HUES48 (cell line): ENCODE results near the gene SLC15A1.

Experiments
- H3K27ac ChIP-seq: one replicate; pipeline ENCODE4 v1.7.0; 2013; ENCODE audit warnings: low read depth, low read length, inconsistent platforms
- H3K27me3 ChIP-seq: 2 replicates; pipeline ENCODE4 v1.6.1; 2013; ENCODE audit warnings: mild to moderate bottlenecking, low read length; ENCODE audit not compliant: control insufficient read depth, insufficient read depth
- H3K36me3 ChIP-seq: 2 replicates; pipeline ENCODE4 v1.6.1; 2013; ENCODE audit warnings: low read length; ENCODE audit not compliant: control insufficient read depth, insufficient read depth
- H3K4me1 ChIP-seq: 2 replicates; pipeline ENCODE4 v1.6.1; 2013; ENCODE audit warnings: mild to moderate bottlenecking, low read length; ENCODE audit not compliant: control insufficient read depth, insufficient read depth
- H3K4me3 ChIP-seq: 2 replicates; pipeline ENCODE4 v1.5.1; 2013; ENCODE audit warnings: mild to moderate bottlenecking, low read depth, low read length
- H3K9ac ChIP-seq: 2 replicates; pipeline ENCODE4 v1.6.1; 2013; ENCODE audit warnings: mild to moderate bottlenecking, low read depth, low read length, moderate library complexity
- H3K9me3 ChIP-seq: 2 replicates; pipeline ENCODE4 v1.6.1; 2013; ENCODE audit warnings: low read length; ENCODE audit not compliant: control insufficient read depth, insufficient read depth

Gene SLC15A1

GRCh38 chr13:98792785-98793495 is 40.5 kb upstream of the SLC15A1 start:
- no peak overlapping the region for H3K4me3 ChIP-seq
- no peaks in the 10 kb centered on the region for H3K4me1 ChIP-seq
- no peaks in the 10 kb centered on the region for H3K36me3 ChIP-seq
- no peak overlapping the region for H3K27ac ChIP-seq
- no peaks in the 10 kb centered on the region for H3K9me3 ChIP-seq
- H3K9ac ChIP-seq: no peak overlapping the region
- H3K27me3 ChIP-seq: no peaks in the 10 kb centered on the region

- Histone ChIP-seq H3K4me3 (no peak overlapping the region), H3K4me1 (no peaks in the 10 kb centered on the region), H3K9ac (no peak overlapping the region), H3K36me3 (no peaks in the 10 kb centered on the region), H3K27me3 (no peaks in the 10 kb centered on the region), H3K27ac (no peak overlapping the region), H3K9me3 (no peaks in the 10 kb centered on the region)
Observed at GRCh38 chr13:98792321-98792720, 39.8 kb upstream of the SLC15A1 start.

GRCh38 chr13:98791611-98792010 is 39.1 kb upstream of the SLC15A1 start:
- Histone ChIP-seq H3K27me3 (no peaks in the 10 kb centered on the region), H3K27ac (no peak overlapping the region), H3K4me1 (no peaks in the 10 kb centered on the region), H3K36me3 (no peaks in the 10 kb centered on the region), H3K9me3 (no peaks in the 10 kb centered on the region), H3K9ac (no peak overlapping the region), H3K4me3 (no peak overlapping the region)

GRCh38 chr13:98787996-98788395 is 35.5 kb upstream of the SLC15A1 start:
- H3K9ac ChIP-seq: no peak overlapping the region
- H3K4me1 ChIP-seq: no peaks in the 10 kb centered on the region
- no peaks in the 10 kb centered on the region for H3K9me3 ChIP-seq
- no peak overlapping the region for H3K4me3 ChIP-seq
- H3K36me3 ChIP-seq: no peaks in the 10 kb centered on the region
- no peak overlapping the region for H3K27ac ChIP-seq
- H3K27me3 ChIP-seq: no peaks in the 10 kb centered on the region

- Histone ChIP-seq H3K27ac (no peak overlapping the region), H3K9ac (no peak overlapping the region), H3K9me3 (no peaks in the 10 kb centered on the region), H3K4me1 (no peaks in the 10 kb centered on the region), H3K36me3 (no peaks in the 10 kb centered on the region), H3K4me3 (no peak overlapping the region), H3K27me3 (no peaks in the 10 kb centered on the region)
Observed at GRCh38 chr13:98787173-98787572, 34.7 kb upstream of the SLC15A1 start.

- Histone ChIP-seq H3K9ac (no peak overlapping the region), H3K27me3 (no peaks in the 10 kb centered on the region), H3K27ac (no peak overlapping the region), H3K4me3 (no peak overlapping the region), H3K36me3 (no peaks in the 10 kb centered on the region), H3K4me1 (no peaks in the 10 kb centered on the region), H3K9me3 (0 out of 2 replicates have a peak, but pooled peaks cover 1% of the 10 kb centered on the region)
Observed at GRCh38 chr13:98786023-98786422, 33.6 kb upstream of the SLC15A1 start.

- H3K9ac ChIP-seq: no peak overlapping the region
- no peaks in the 10 kb centered on the region for H3K4me1 ChIP-seq
- H3K36me3 ChIP-seq: no peaks in the 10 kb centered on the region
- 0 out of 2 replicates have a peak, but pooled peaks cover 2% of the 10 kb centered on the region for H3K9me3 ChIP-seq
- no peak overlapping the region for H3K27ac ChIP-seq
- no peaks in the 10 kb centered on the region for H3K27me3 ChIP-seq
- no peak overlapping the region for H3K4me3 ChIP-seq
Observed at GRCh38 chr13:98785405-98785804, 32.9 kb upstream of the SLC15A1 start.

- H3K27ac ChIP-seq: no peak overlapping the region
- no peaks in the 10 kb centered on the region for H3K4me1 ChIP-seq
- H3K9ac ChIP-seq: no peak overlapping the region
Observed at GRCh38 chr13:98784666-98785065, 32.2 kb upstream of the SLC15A1 start.

GRCh38 chr13:98783856-98784478 is 31.5 kb upstream of the SLC15A1 start:
- Histone ChIP-seq H3K9ac (no peak overlapping the region), H3K27me3 (no peaks in the 10 kb centered on the region), H3K27ac (no peak overlapping the region), H3K9me3 (0 out of 2 replicates have a peak, but pooled peaks cover 2% of the 10 kb centered on the region), H3K4me1 (no peaks in the 10 kb centered on the region), H3K36me3 (no peaks in the 10 kb centered on the region), H3K4me3 (no peak overlapping the region)

More at GRCh38 chr13:98784666-98785065, 32.2 kb upstream of the SLC15A1 start:
- Histone ChIP-seq H3K27me3 (no peaks in the 10 kb centered on the region), H3K4me3 (no peak overlapping the region), H3K9me3 (0 out of 2 replicates have a peak, but pooled peaks cover 2% of the 10 kb centered on the region), H3K36me3 (no peaks in the 10 kb centered on the region)

GRCh38 chr13:98782654-98783053 is 30.2 kb upstream of the SLC15A1 start:
- Histone ChIP-seq H3K36me3 (no peaks in the 10 kb centered on the region), H3K27ac (no peak overlapping the region), H3K4me1 (no peaks in the 10 kb centered on the region), H3K9me3 (0 out of 2 replicates have a peak, but pooled peaks cover 2% of the 10 kb centered on the region), H3K4me3 (no peak overlapping the region), H3K9ac (no peak overlapping the region), H3K27me3 (no peaks in the 10 kb centered on the region)

GRCh38 chr13:98781905-98782304 is 29.4 kb upstream of the SLC15A1 start:
- no peak overlapping the region for H3K4me3 ChIP-seq
- H3K4me1 ChIP-seq: no peaks in the 10 kb centered on the region
- no peaks in the 10 kb centered on the region for H3K36me3 ChIP-seq
- no peak overlapping the region for H3K9ac ChIP-seq
- H3K27ac ChIP-seq: no peak overlapping the region
- 0 out of 2 replicates have a peak, but pooled peaks cover 2% of the 10 kb centered on the region for H3K9me3 ChIP-seq
- H3K27me3 ChIP-seq: no peaks in the 10 kb centered on the region
